Measurements from ENCODE around the gene RNGTT.
A peak's percentile ranks its signal among the peaks of the same experiment; 100 is the strongest.

The RNGTT gene

GRCh38 chr6:88914895-88915598 is 48.4 kb downstream of the RNGTT start (continued):
- TF ChIP-seq PBX3 (CRISPR knock-in tag; IDR thresholded peaks at IDR 0.05) (no peak), ZNF184 (tag by site-specific recombination; IDR thresholded peaks at IDR 0.05) (0 out of 2 replicates have a peak, but pooled peaks have one; percentile 22)

GRCh38 chr6:88914180-88914579 is 49.2 kb downstream of the RNGTT start:
- H3K36me3 ChIP-seq (ENCODE audit: control insufficient read depth in 2 of 2, insufficient read depth in 1 of 2, low read length in 2 of 2), result peaks cover 0 to 3% of the 10 kb centered on the region in 2 experiments; a peak in 1 of 3 replicates
- CTCF ChIA-PET, result interaction anchor here (0.7 to 1.2 kb wide), 2 partner anchors 11 to 20 kb away, joined by 3 to 4 read pairs; no protein-coding TSS in a partner anchor
- H3K9me3 ChIP-seq (ENCODE audit: control insufficient read depth, insufficient read depth, low read depth, low read length), result no peaks in the 10 kb centered on the region
- TF ChIP-seq ZNF639 (tag by site-specific recombination; IDR thresholded peaks at IDR 0.05) (no peak), ZNF791 (tag by site-specific recombination; IDR thresholded peaks at IDR 0.05) (no peak), EGR2 (tag by site-specific recombination; IDR thresholded peaks at IDR 0.05; ENCODE audit: low read depth) (no peak), PATZ1 (tag by site-specific recombination; IDR thresholded peaks at IDR 0.05) (no peak), ZNF513 (tag by site-specific recombination; IDR thresholded peaks at IDR 0.05) (no peak), ZNF341 (tag by site-specific recombination; IDR thresholded peaks at IDR 0.05; ENCODE audit: low read depth) (no peak), ZNF707 (tag by site-specific recombination; IDR thresholded peaks at IDR 0.05) (no peak), ZBTB20 (tag by site-specific recombination; IDR thresholded peaks at IDR 0.05) (no peak), FEZF1 (tag by site-specific recombination; IDR thresholded peaks at IDR 0.05) (peak; percentile 93), ZNF510 (tag by site-specific recombination; IDR thresholded peaks at IDR 0.05; ENCODE audit: insufficient replicate concordance) (no peak), ZNF221 (tag by site-specific recombination; IDR thresholded peaks at IDR 0.05; ENCODE audit: borderline replicate concordance) (no peak), ZNF362 (tag by site-specific recombination; IDR thresholded peaks at IDR 0.05) (peak; percentile 74), SP3 (tag by site-specific recombination; IDR thresholded peaks at IDR 0.05) (no peak), ZNF623 (tag by site-specific recombination; IDR thresholded peaks at IDR 0.05) (no peak), ZNF580 (tag by site-specific recombination; IDR thresholded peaks at IDR 0.05) (no peak), ZNF677 (tag by site-specific recombination; IDR thresholded peaks at IDR 0.05) (no peak), ZNF48 (tag by site-specific recombination; IDR thresholded peaks at IDR 0.05) (no peak)
- no peak overlapping the region for H3K4me3 ChIP-seq (ENCODE audit: low read depth, low read length)
- peaks cover 17% of the 10 kb centered on the region for H3K4me1 ChIP-seq (ENCODE audit: control insufficient read depth, insufficient read depth, low read length)
- POLR2A ChIA-PET, result no interaction called here
- no peak overlapping the region for H3K27ac ChIP-seq (ENCODE audit: extremely low read depth, low read depth, low read length)

Measured in HEK293 (cell line).